AG09319 (cell line): ENCODE results near the gene TMCC3.

Experiments
- DNase-seq: peaks from one replicate; pipeline ENCODE4 v3.0.0-alpha.2; 2010; ENCODE audit warnings: low read depth; ENCODE audit errors: extremely low read depth
- CTCF ChIP-seq: IDR thresholded peaks from 2 replicates; pipeline ENCODE4 v1.5.1; 2011; ENCODE audit warnings: low read depth, mild to moderate bottlenecking, inconsistent platforms, low read length, moderate library complexity

TMCC3 gene

GRCh38 chr12:94623161-94623920 lies 27.0 kb downstream of the TMCC3 start:
- no peak for DNase-seq

GRCh38 chr12:94622475-94622874 lies 27.9 kb downstream of the TMCC3 start:
- no peak for DNase-seq
- no peak for TF ChIP-seq CTCF

More at GRCh38 chr12:94623161-94623920, 27.0 kb downstream of the TMCC3 start:
- no peak for TF ChIP-seq CTCF

GRCh38 chr12:94621662-94622359 lies 28.5 kb downstream of the TMCC3 start:
- TF ChIP-seq CTCF, result no peak
- no peak for DNase-seq

GRCh38 chr12:94620621-94621020 lies 29.7 kb downstream of the TMCC3 start:
- no peak for TF ChIP-seq CTCF
- no peak for DNase-seq

GRCh38 chr12:94618995-94619695 lies 31.2 kb downstream of the TMCC3 start:
- TF ChIP-seq CTCF, result no peak
- DNase-seq, result no peak

- no peak for DNase-seq
- TF ChIP-seq CTCF, result no peak
These were observed 33.3 kb downstream of the TMCC3 start for GRCh38 chr12:94617101-94617500.

GRCh38 chr12:94616203-94616729 lies 34.1 kb downstream of the TMCC3 start:
- TF ChIP-seq CTCF, result no peak
- DNase-seq, result no peak
